Neural progenitor cell (in vitro differentiated cells): ENCODE results near the gene IGHMBP2. TPM values are rescaled to one million over a fixed set of nuclear protein-coding genes. Genes with fewer than 3 reads are reported as not detected.

Source experiments
- DNase-seq: peaks from one replicate; pipeline ENCODE4 v3.0.0-alpha.2; 2016; ENCODE audit warnings: low spot score
- H2AFZ ChIP-seq: fragments of 200-600 bp; sonication (generic); replicated peaks from 2 replicates; pipeline ENCODE4 v1.6.1; 2016; ENCODE audit warnings: antibody characterized with exemption
- H3F3A ChIP-seq: fragments of 200-600 bp; sonication (generic); 2 replicates; pipeline ENCODE4 v1.6.1; 2016; ENCODE audit warnings: antibody characterized with exemption, low read depth
- H3K27ac ChIP-seq: fragments of 200-600 bp; sonication (generic); 2 replicates; pipeline ENCODE4 v1.5.1; 2016; ENCODE audit warnings: mild to moderate bottlenecking
- H3K27me3 ChIP-seq: fragments of 200-600 bp; sonication (generic); 2 replicates; pipeline ENCODE4 v1.6.1; 2016; ENCODE audit warnings: mild to moderate bottlenecking, moderate library complexity
- H3K36me3 ChIP-seq: fragments of 200-600 bp; sonication (generic); 2 replicates; pipeline ENCODE4 v1.5.1; 2016
- H3K4me1 ChIP-seq: fragments of 200-600 bp; sonication (generic); 2 replicates; pipeline ENCODE4 v1.6.1; 2016; ENCODE audit warnings: mixed run types
- H3K4me2 ChIP-seq: fragments of 200-600 bp; sonication (generic); 2 replicates; pipeline ENCODE4 v1.6.1; 2016
- H3K4me3 ChIP-seq: fragments of 200-600 bp; sonication (generic); 2 replicates; pipeline ENCODE4 v1.5.1; 2016
- H3K79me2 ChIP-seq: fragments of 200-600 bp; sonication (generic); 2 replicates; pipeline ENCODE4 v1.6.1; 2016; ENCODE audit warnings: low read depth
- H3K9ac ChIP-seq: fragments of 200-600 bp; sonication (generic); 2 replicates; pipeline ENCODE4 v1.6.1; 2016
- H3K9me3 ChIP-seq: fragments of 200-600 bp; sonication (generic); 2 replicates; pipeline ENCODE4 v1.5.1; 2016; ENCODE audit warnings: low read depth
- H4K20me1 ChIP-seq: fragments of 200-600 bp; sonication (generic); 2 replicates; pipeline ENCODE4 v1.6.1; 2016; ENCODE audit warnings: low read depth
- H3K27ac Mint-ChIP-seq: 3 replicates; pipeline ENCODE4 v1.8.0; 2021; ENCODE audit warnings: mixed read lengths
- H3K27me3 Mint-ChIP-seq: 2 replicates; pipeline ENCODE4 v1.8.0; 2022; ENCODE audit warnings: low read depth, mild to moderate bottlenecking, inconsistent platforms, moderate library complexity, mixed read lengths; ENCODE audit not compliant: insufficient read depth
- H3K36me3 Mint-ChIP-seq: 3 replicates; pipeline ENCODE4 v1.8.0; 2021; ENCODE audit warnings: mixed read lengths
- H3K4me1 Mint-ChIP-seq: 3 replicates; pipeline ENCODE4 v1.8.0; 2021; ENCODE audit warnings: mixed read lengths
- H3K4me3 Mint-ChIP-seq: 3 replicates; pipeline ENCODE4 v1.8.0; 2021; ENCODE audit warnings: mild to moderate bottlenecking, moderate library complexity, mixed read lengths
- H3K9me3 Mint-ChIP-seq: 3 replicates; pipeline ENCODE4 v1.8.0; 2020; ENCODE audit warnings: mixed read lengths
- CTCF ChIP-seq: fragments of 200-600 bp; sonication (generic); IDR thresholded peaks from 2 replicates; pipeline ENCODE4 v1.5.1; 2017; ENCODE audit warnings: antibody characterized with exemption, mild to moderate bottlenecking
- EZH2 ChIP-seq: fragments of 200-600 bp; sonication (generic); IDR thresholded peaks from 2 replicates; pipeline ENCODE4 v1.6.1; 2017; ENCODE audit warnings: antibody characterized with exemption, mild to moderate bottlenecking, moderate library complexity
- EZH2phosphoT487 ChIP-seq: fragments of 200-600 bp; sonication (generic); IDR thresholded peaks from 2 replicates; pipeline ENCODE4 v1.6.1; 2017; ENCODE audit warnings: antibody characterized with exemption
- total RNA-seq: library from RNA; depleted of rRNA; stranded (reverse); fragments of >200 nt; gene quantifications from 2 replicates; pipeline ENCODE4 v1.2.3, GENCODE V29; 2015; ENCODE audit warnings: low replicate concordance

The IGHMBP2 gene
- total RNA-seq, 1 donor from 2014 or later: 13.6 TPM

DNA sequence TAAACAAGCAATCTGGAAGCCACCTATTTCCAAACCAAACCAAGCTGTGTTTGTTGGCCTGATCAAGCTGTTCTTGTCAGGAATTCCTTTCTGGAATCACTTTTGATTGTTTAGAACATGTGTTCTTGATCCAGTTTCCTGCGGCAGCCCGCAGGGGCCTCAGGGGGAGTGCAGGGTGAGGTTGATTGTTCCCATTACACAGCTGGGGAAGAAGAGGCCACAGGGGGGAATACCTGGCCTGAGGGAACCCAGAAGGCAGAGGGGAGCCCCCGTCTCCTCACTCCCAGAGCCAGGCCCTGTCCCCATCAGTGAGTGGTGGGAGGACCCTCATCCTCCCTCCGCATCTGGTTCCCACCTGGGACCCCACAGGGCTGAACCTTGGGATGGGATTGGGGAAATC is 72.9 kb downstream of the IGHMBP2 start:
- H3K79me2 ChIP-seq: no peaks in the 10 kb centered on the region
- Mint-ChIP-seq H3K4me1 (peaks cover 2% of the 10 kb centered on the region), H3K27me3 (peaks cover 5% of the 10 kb centered on the region), H3K36me3 (no peaks in the 10 kb centered on the region), H3K27ac (no peak overlapping the region), H3K4me3 (no peak overlapping the region), H3K9me3 (peaks cover 4% of the 10 kb centered on the region)
- H3K4me1 ChIP-seq: no peaks in the 10 kb centered on the region
- H3K9me3 ChIP-seq: no peaks in the 10 kb centered on the region
- no peaks in the 10 kb centered on the region for H3F3A ChIP-seq
- no peak for TF ChIP-seq EZH2phosphoT487
- no peak for TF ChIP-seq EZH2
- no peak for TF ChIP-seq CTCF
- no peak overlapping the region for H2AFZ ChIP-seq
- H3K27ac ChIP-seq: no peak overlapping the region
- H3K27me3 ChIP-seq: no peaks in the 10 kb centered on the region
- no peak overlapping the region for H3K9ac ChIP-seq
- DNase-seq: no peak
- H3K4me2 ChIP-seq: no peak overlapping the region
- no peaks in the 10 kb centered on the region for H3K36me3 ChIP-seq
- H4K20me1 ChIP-seq: no peaks in the 10 kb centered on the region
- H3K4me3 ChIP-seq: no peak overlapping the region

GRCh38 chr11:68977781-68978625 is 74.3 kb downstream of the IGHMBP2 start:
- no peak overlapping the region for H3K27ac ChIP-seq
- Mint-ChIP-seq H3K27ac (peak overlapping the region; percentile 86), H3K36me3 (no peaks in the 10 kb centered on the region), H3K27me3 (peaks cover 5% of the 10 kb centered on the region), H3K9me3 (peaks cover 4% of the 10 kb centered on the region), H3K4me3 (no peak overlapping the region), H3K4me1 (peaks cover 2% of the 10 kb centered on the region)
- H3K36me3 ChIP-seq: no peaks in the 10 kb centered on the region
- H3K79me2 ChIP-seq: no peaks in the 10 kb centered on the region
- TF ChIP-seq EZH2phosphoT487: no peak
- no peak for TF ChIP-seq EZH2
- TF ChIP-seq CTCF: no peak
- H3K27me3 ChIP-seq: no peaks in the 10 kb centered on the region
- no peak overlapping the region for H3K9ac ChIP-seq
- no peak overlapping the region for H3K4me3 ChIP-seq
- H3F3A ChIP-seq: no peaks in the 10 kb centered on the region
- H3K9me3 ChIP-seq: no peaks in the 10 kb centered on the region
- no peaks in the 10 kb centered on the region for H4K20me1 ChIP-seq
- no peak for DNase-seq
- no peak overlapping the region for H2AFZ ChIP-seq
- H3K4me2 ChIP-seq: no peak overlapping the region
- H3K4me1 ChIP-seq: no peaks in the 10 kb centered on the region

- Histone ChIP-seq H3K4me1 (no peaks in the 10 kb centered on the region), H3K79me2 (no peaks in the 10 kb centered on the region), H3K9ac (no peak overlapping the region), H3K9me3 (no peaks in the 10 kb centered on the region), H3K27ac (no peak overlapping the region), H3F3A (no peaks in the 10 kb centered on the region), H3K4me2 (no peak overlapping the region), H4K20me1 (no peaks in the 10 kb centered on the region), H3K36me3 (no peaks in the 10 kb centered on the region), H3K27me3 (no peaks in the 10 kb centered on the region), H3K4me3 (no peak overlapping the region), H2AFZ (no peak overlapping the region)
- H3K36me3 Mint-ChIP-seq: no peaks in the 10 kb centered on the region
- peaks cover 5% of the 10 kb centered on the region for H3K27me3 Mint-ChIP-seq
- no peak for DNase-seq
- H3K27ac Mint-ChIP-seq: no peak overlapping the region
- H3K4me3 Mint-ChIP-seq: no peak overlapping the region
- H3K9me3 Mint-ChIP-seq: peaks cover 4% of the 10 kb centered on the region
- TF ChIP-seq CTCF (no peak), EZH2 (no peak), EZH2phosphoT487 (no peak)
- peaks cover 2% of the 10 kb centered on the region for H3K4me1 Mint-ChIP-seq
Measured at GRCh38 chr11:68978626-68978930, 74.9 kb downstream of the IGHMBP2 start.
